NCI-H2171 treated with DMSO at 0.1 percent for 48 hours (cell line): ENCODE results near the gene HMCN1.

Experiments used
- DNase-seq: peaks from one replicate; lab custom pipeline; 2025; lab: John Stamatoyannopoulos, UW

HMCN1 gene

GRCh38 chr1:185733818-185734735 is at the start of gene HMCN1:
TSS of gene HMCN1 (plus strand) at chr1:185734391. CDS start at chr1:185734780, 389 bp downstream.
- DNase-seq: peak; percentile 66

DNA sequence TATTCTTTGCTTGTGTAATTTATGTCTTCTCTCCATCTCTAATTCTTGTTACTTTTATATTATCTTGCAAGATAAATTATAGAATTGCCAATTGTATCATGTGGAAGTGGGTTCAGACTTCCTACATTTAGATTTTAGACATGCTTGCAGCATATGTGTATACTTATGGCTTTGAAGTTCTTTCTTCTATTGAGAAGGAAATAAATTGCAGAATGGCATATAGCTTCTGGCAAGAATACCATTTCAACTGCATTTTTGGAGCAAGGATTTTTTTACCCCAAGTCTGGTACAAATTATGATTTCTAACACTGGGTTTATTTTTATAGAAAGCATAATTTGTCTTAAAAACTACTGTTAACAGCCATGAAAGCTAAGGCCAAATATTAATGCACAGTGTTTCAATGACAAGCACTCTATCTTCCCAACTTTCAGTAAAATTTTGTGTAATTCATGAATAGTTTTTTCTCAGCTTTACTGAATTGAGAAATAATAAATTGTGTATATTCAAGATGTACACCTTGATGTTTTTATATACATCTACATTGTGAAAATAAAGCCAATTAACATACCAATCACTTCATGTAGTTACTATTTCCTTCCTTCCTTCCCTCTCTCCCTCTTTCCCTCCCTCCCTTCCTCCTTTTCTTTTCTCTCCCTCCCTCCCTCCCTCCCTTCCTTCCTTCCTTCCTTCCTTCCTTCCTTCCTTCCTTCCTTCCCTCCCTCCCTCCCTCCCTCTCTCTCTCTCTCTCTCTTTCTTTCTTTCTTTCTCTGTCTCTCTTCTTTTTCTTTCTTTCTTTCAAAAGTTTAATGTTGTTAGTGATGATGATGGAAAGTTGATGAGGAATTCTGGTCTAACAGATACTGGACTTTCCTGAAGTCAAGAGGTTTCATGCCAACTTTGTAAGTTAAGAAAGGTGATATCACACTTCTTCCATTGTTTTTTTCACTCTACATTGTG is 47.1 kb upstream of the HMCN1 start:
- no peak for DNase-seq

- no peak for DNase-seq
Measured at GRCh38 chr1:185690527-185690926, 43.7 kb upstream of the HMCN1 start.

- no peak for DNase-seq
Measured at GRCh38 chr1:185693654-185694053, 40.5 kb upstream of the HMCN1 start.

GRCh38 chr1:185694081-185694480 is 40.1 kb upstream of the HMCN1 start:
- no peak for DNase-seq

DNA sequence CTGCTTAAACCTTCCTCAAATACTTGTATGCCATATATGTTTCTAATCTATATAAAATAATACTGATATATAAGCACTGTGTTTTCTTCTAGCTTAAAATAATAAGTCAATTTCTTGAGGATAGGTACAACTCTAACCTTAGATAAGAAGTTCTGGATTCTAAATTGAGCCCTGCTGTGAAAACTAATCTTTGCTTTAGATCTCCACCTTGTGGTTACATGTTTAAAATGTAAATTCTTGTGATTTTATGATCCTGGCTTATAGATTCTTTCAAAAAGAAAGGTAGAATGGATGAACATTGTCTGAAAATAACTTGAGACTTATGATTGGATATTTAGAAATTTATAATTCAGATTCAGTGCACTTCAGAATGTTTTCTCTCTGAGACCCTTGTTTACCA is 38.9 kb upstream of the HMCN1 start:
- peak; percentile 30 for DNase-seq

DNA sequence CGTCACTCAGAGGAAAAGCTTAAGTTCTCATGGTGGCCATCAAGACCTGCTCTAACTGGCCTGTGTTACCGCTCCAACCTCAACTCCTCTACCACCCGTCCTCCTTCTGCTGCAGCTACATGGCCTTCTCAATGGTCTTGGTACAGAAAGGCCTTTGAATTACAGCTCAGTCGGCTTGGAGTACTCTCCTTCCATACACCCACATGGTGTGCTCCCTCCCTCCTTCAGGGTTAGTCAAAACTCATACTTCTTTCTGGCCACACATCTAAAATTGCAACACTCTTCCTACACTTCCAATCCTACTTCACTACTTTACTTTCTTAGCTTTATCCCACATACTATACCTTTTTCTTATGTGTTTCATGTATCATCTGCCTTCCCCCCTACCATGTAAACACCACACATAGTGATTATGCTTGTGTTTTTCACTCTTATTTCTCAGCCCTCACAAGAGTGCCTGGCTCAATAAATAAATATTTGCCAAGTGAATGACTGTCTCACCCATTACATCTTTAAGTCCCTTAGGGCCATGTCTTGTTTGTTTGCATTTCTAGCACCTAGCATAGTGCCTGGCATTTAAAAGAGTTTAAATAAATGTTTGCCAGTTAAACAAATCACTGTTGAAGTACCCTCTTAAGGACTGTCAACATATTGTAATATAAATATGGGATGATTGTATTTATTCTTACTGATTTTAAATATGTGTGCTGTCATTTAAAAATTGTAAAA is 37.6 kb upstream of the HMCN1 start:
- DNase-seq: no peak

DNA sequence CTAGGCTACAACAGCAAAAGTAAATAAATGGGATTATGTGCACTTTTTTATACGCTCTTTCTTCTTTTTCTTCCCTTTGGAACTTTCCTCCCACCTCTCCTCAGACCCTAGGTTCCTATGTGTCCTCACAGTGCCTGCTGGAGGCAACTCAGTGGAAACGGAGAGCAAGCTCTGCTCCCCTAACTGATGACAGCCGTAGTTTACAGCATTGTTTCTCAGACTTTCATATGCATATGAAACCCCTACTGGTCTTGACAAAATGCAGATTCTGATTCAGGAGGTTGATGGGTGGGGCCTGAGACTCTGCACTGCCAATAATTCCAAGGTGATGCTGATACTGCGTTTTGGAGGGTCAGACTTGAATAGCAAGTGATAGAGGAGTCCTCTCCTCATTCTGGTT is 34.3 kb upstream of the HMCN1 start:
- DNase-seq: no peak

DNA sequence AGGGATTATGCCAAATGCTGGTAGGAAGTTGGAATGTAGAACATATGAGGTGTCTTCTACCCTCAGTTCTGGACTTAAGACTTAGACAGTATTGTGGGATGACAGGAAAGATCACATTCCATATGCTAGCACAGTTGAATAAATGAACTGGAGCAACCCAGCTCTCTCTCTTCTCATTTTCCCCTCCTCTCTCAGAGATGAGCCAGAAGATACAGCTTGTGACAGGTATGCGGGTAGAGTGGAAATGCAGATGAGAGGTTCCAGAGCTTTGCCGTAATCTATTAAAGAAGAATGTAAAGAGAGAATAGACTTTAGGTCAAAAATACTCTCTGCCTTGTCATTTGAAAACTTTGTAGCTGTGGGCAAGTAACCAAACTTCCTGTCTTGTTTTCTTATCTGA is 32.5 kb upstream of the HMCN1 start:
- no peak for DNase-seq

DNA sequence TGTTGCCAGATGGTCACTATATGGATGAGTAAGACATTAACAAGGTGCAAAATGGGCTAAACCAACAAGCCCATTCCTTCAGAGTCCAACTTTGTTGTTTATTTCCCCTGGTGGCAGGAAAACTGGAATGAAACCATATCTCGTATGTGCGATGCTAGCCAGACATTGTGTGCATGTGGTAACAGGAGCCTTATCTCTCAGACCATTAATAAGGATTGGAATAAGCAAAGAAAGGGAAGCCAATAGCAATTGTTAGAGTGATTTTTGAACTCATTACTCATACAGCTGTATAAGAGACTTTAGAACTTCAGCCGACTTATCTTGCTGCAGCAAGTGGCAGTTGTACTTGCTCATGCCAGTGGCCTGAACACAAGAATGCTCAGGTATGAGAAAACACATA is 30.0 kb upstream of the HMCN1 start:
- no peak for DNase-seq

DNA sequence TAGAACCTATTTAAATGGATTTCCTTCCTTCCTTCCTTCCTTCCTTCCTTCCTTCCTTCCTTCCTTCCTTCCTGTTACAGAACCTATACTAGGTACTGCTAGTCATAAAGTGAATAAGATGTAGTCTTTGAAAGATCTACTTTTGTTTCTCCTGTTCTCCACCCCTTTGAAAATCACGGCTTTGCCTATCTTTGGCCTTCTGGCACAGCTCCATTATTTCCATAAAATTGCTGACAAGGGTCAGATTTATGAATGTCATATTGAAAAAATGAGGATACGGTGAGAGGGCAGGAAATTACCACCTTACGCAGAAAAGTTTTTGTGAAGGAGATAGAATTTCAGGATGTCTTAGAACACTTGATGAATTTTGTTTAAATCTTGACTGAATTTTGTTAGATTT is 18.1 kb upstream of the HMCN1 start:
- no peak for DNase-seq

- DNase-seq: no peak
Measured at GRCh38 chr1:185719021-185719420, 15.2 kb upstream of the HMCN1 start.

GRCh38 chr1:185720633-185721272 is 13.4 kb upstream of the HMCN1 start:
- peak; percentile 60 for DNase-seq

- DNase-seq: no peak
Measured at GRCh38 chr1:185721553-185721952, 12.6 kb upstream of the HMCN1 start.

DNA sequence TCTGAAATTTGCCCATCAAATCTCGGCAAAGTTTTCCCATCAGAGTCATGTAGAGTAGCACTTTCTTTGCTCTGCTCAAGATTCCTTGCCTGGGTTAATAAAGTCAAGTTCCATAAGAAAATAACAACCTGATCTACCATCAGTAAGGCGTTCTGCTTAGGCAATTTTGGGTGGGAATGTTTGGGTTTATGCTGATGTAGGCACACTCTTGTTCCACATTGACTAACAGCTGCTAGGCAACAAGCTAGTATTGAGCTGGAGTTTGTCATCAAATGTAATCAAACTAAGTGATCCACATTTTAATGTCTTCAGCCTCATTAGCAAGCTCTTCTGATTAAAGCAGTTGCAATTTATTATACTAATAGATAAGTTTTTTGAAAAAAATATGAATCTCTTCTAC is 12.1 kb upstream of the HMCN1 start:
- DNase-seq: no peak

- no peak for DNase-seq
Measured at GRCh38 chr1:185727726-185728125, 6.5 kb upstream of the HMCN1 start.

- DNase-seq: no peak
Measured at GRCh38 chr1:185731446-185731845, 2.7 kb upstream of the HMCN1 start.

GRCh38 chr1:185732951-185733350 is 1.2 kb upstream of the HMCN1 start:
- DNase-seq: no peak

DNA sequence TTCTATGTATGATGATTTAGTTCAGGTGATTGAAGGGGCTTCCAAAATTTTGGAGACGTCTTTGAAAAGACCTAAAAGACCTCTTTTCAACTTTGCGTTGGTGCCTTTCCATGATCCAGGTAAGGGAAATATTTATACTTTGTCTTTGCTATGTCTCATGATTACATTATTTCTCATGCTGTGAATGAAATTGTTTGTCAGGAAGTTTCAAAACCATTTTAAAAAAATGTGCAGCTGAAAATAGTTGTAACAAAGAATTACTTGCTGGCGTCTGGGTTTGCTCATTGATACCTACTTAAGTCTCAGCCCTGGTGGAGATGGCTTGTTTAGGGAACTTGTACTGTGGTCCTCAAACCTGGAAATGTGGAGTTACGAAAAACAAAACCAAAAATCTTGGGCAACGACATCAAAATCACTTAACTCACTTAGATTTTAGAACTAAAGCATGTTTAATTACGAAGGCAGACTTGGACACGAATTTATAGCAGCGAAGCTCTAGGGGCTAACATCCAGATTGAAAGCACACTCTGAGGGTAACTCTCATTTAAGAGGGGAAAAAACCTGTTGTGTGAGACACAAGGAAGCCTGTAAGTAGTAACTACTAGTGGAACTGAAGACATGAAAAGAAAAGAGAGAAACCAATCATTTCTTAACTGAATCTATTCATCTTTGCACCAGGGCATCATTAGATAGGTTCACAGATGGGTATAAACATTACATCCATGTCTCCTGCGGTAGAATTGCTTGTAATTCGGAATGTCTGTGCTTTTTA is 924 bp downstream of the HMCN1 start:
- no peak for DNase-seq

DNA sequence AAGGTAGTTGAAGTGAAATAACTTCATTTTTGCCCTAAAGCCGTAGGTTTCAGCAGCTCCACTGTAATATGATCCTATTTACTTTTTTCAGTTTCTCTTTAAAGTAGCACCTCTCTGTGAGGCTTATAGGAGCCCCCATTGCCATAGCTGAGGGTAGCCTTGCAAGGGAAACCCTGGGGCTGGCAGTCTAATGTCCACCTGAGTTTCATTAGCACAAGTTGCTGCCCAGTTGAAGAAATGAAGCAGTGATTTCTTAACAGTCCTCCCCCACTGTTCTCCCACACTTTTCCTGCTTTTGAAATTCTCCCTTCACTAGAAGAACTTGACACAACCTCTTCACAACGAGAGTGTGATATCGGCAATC is 1.5 kb downstream of the HMCN1 start:
- no peak for DNase-seq

- no peak for DNase-seq
Measured at GRCh38 chr1:185739967-185740366, 5.8 kb downstream of the HMCN1 start.
